HCT116 (cell line): Measurements from ENCODE around the gene KLK15. TPM values are rescaled to one million over a fixed set of nuclear protein-coding genes. Genes with fewer than 3 reads are reported as not detected.

Experiments used
- ATAC-seq: fragments of 200-7000 bp; cut with Tn5 transposase; 2 replicates; pipeline ENCODE4 v1.9.1; 2020; ENCODE audit warnings: mild to moderate bottlenecking, moderate library complexity
- BruUV-seq: library from RNA; stranded (reverse); fragments of 400-500 nt; replicated peaks from 2 replicates; lab custom pipeline; 2021; lab: Mats Ljungman, UMichigan
- CTCF ChIA-PET: fragments of 300-600 bp; sonication (Branson Sonifier 250); formaldehyde crosslinking; loops from one replicate; lab custom pipeline; 2021; ENCODE audit warnings: antibody characterized with exemption; lab: Charles Lee
- POLR2A ChIA-PET: fragments of 300-600, 350-600 bp; sonication (Branson Sonifier 250); formaldehyde crosslinking; loops from one replicate; lab custom pipeline; 2021; ENCODE audit warnings: antibody characterized with exemption; lab: Charles Lee
- RAD21 ChIA-PET, 2 experiments: fragments of 300-600 bp; sonication (Branson Sonifier 250); formaldehyde crosslinking; loops; one replicate each; lab custom pipeline; 2023; ENCODE audit warnings: low total read pairs in 2 of 2; ENCODE audit not compliant: uncharacterized antibody in 2 of 2, unreplicated experiment in 2 of 2, low non-redundant PET in 1 of 2; lab: Charles Lee
- DNase-seq: peaks from one replicate; pipeline ENCODE4 v3.0.0-alpha.2; 2010; ENCODE audit warnings: low read depth, low spot score
- H2AFZ ChIP-seq: fragments of 200-600 bp; shearing (Covaris generic), sonication (generic); 2 replicates; pipeline ENCODE4 v1.6.1; 2017; ENCODE audit warnings: low read depth, mixed run types, mixed read lengths, antibody characterized with exemption, low read length; ENCODE audit not compliant: poor library complexity, severe bottlenecking
- H3K27ac ChIP-seq: 2 replicates; pipeline ENCODE4 v1.5.1; 2012; ENCODE audit warnings: low read depth, low read length
- H3K27me3 ChIP-seq: fragments of 200-600 bp; sonication (generic); 2 replicates; pipeline ENCODE4 v1.6.1; 2016; ENCODE audit warnings: mixed run types, low read length, mixed read lengths; ENCODE audit not compliant: insufficient read depth
- H3K36me3 ChIP-seq, 2 experiments: fragments of 200-500 bp in 1 of 2; fragments of 200-600 bp in 1 of 2; sonication (Bioruptor generic) in 1 of 2; sonication (generic) in 1 of 2; 2 replicates each; pipeline versions ENCODE4 v1.5.1 to v1.6.1; 2014 to 2016; ENCODE audit warnings: low read length in 2 of 2, inconsistent platforms in 1 of 2, mixed read lengths in 1 of 2, mixed run types in 1 of 2; ENCODE audit not compliant: insufficient read depth in 2 of 2, control insufficient read depth in 1 of 2
- H3K4me1 ChIP-seq, 2 experiments: fragments of 200-600 bp in 1 of 2; sonication (generic) in 1 of 2; 2 replicates each; pipeline versions ENCODE4 v1.5.1 to v1.6.1; 2012 to 2017; ENCODE audit warnings: low read length in 2 of 2, inconsistent platforms in 1 of 2, mild to moderate bottlenecking in 1 of 2, mixed read lengths in 1 of 2, mixed run types in 1 of 2, moderate library complexity in 1 of 2; ENCODE audit not compliant: insufficient read depth in 2 of 2, control insufficient read depth in 1 of 2
- H3K4me2 ChIP-seq: fragments of 200-600 bp; sonication (generic); 2 replicates; pipeline ENCODE4 v1.6.1; 2017; ENCODE audit warnings: mixed run types, low read length, mixed read lengths
- H3K4me3 ChIP-seq, 2 experiments: fragments of 200-600 bp in 1 of 2; sonication (generic) in 1 of 2; replicated peaks in 1 of 2; 2 replicates each; pipeline ENCODE4 v1.5.1; 2011 to 2016; ENCODE audit warnings: low read length in 2 of 2, control low read depth in 1 of 2, low read depth in 1 of 2, mild to moderate bottlenecking in 1 of 2, mixed read lengths in 1 of 2, mixed run types in 1 of 2
- H3K79me2 ChIP-seq: fragments of 200-600 bp; sonication (generic); 2 replicates; pipeline ENCODE4 v1.6.1; 2017; ENCODE audit warnings: mild to moderate bottlenecking, mixed run types, low read length, moderate library complexity, mixed read lengths; ENCODE audit not compliant: insufficient read depth
- H3K9ac ChIP-seq: fragments of 200-600 bp; sonication (generic); 2 replicates; pipeline ENCODE4 v1.6.1; 2016; ENCODE audit warnings: low read length, mixed read lengths
- H3K9me2 ChIP-seq: fragments of 200-600 bp; sonication (generic), shearing (Covaris generic); 2 replicates; pipeline ENCODE4 v1.6.1; 2017; ENCODE audit warnings: mixed run types, mild to moderate bottlenecking, moderate library complexity; ENCODE audit not compliant: insufficient read depth
- H3K9me3 ChIP-seq, 2 experiments: fragments of 200-500 bp in 1 of 2; fragments of 200-600 bp in 1 of 2; sonication (Bioruptor generic) in 1 of 2; sonication (generic) in 1 of 2; 2 replicates each; pipeline ENCODE4 v1.6.1; 2014 to 2017; ENCODE audit warnings: low read length in 2 of 2, mixed read lengths in 2 of 2, inconsistent platforms in 1 of 2, low read depth in 1 of 2, mild to moderate bottlenecking in 1 of 2, mixed run types in 1 of 2, moderate library complexity in 1 of 2; ENCODE audit not compliant: control insufficient read depth in 1 of 2, insufficient read depth in 1 of 2
- H4K20me1 ChIP-seq: fragments of 200-600 bp; sonication (generic), shearing (Covaris generic); 2 replicates; pipeline ENCODE4 v1.6.1; 2017; ENCODE audit warnings: mixed run types, mild to moderate bottlenecking, moderate library complexity; ENCODE audit not compliant: insufficient read depth
- CTCF ChIP-seq, 3 experiments: fragments of 200-600 bp in 1 of 3; sonication (generic) in 1 of 3; IDR thresholded peaks in 2 of 3; conservative IDR thresholded peaks in 1 of 3; 2 replicates each; pipeline ENCODE4 v1.5.1; 2012 to 2017; ENCODE audit warnings: low read depth in 2 of 3, low read length in 2 of 3, antibody characterized with exemption in 1 of 3, borderline replicate concordance in 1 of 3, control low read depth in 1 of 3, mild to moderate bottlenecking in 1 of 3, mixed read lengths in 1 of 3, mixed run types in 1 of 3, moderate library complexity in 1 of 3; ENCODE audit not compliant: insufficient read depth in 1 of 3
- EZH2phosphoT487 ChIP-seq: fragments of 200-600 bp; IDR thresholded peaks from 2 replicates; pipeline ENCODE4 v1.6.1; 2018; ENCODE audit warnings: antibody characterized with exemption, borderline replicate concordance
- MAX ChIP-seq: IDR thresholded peaks from 2 replicates; pipeline ENCODE4 v1.6.1; 2012
- RAD21 ChIP-seq: IDR thresholded peaks from 2 replicates; pipeline ENCODE4 v1.6.1; 2012; ENCODE audit warnings: low read depth, mild to moderate bottlenecking
- TCF7L2 ChIP-seq: IDR thresholded peaks from 2 replicates; pipeline ENCODE4 v1.7.0; 2011; ENCODE audit warnings: borderline replicate concordance, inconsistent platforms; ENCODE audit not compliant: insufficient read depth, insufficient read length; ENCODE audit errors: extremely low read depth
- YY1 ChIP-seq: IDR thresholded peaks from 2 replicates; pipeline ENCODE4 v1.6.1; 2011; ENCODE audit warnings: low read length, low read depth, moderate library complexity, mild to moderate bottlenecking; ENCODE audit not compliant: insufficient replicate concordance; ENCODE audit errors: extremely low read depth
- intact Hi-C: fragments of 100-400 bp; cut with micrococcal nuclease; formaldehyde crosslinking; loops from 2 replicates; pipeline ENCODE4 v1.10.0; 2022
- total RNA-seq: library from RNA; stranded (reverse); gene quantifications from one replicate; pipeline ENCODE4 v1.2.1, GENCODE V29; 2021; ENCODE audit not compliant: unreplicated experiment

The KLK15 gene
- total RNA-seq, 1 experiment from 2014 or later, result not detected

GRCh38 chr19:50882188-50882587, 48.8 kb upstream of the KLK15 start:
- BruUV-seq, result no TSS peak
- ChIA-PET POLR2A (interaction anchor here (1.0 kb wide), 1 partner anchor 43 kb away, joined by 3 read pairs; no protein-coding TSS in a partner anchor), RAD21 (interaction anchor here in 1 of 2 experiments (0.9 kb wide), 1 partner anchor 40 kb away, joined by 4 read pairs; no protein-coding TSS in a partner anchor)
- H3K27ac ChIP-seq, result no peak overlapping the region
- H3K4me2 ChIP-seq, result no peak overlapping the region
- H4K20me1 ChIP-seq, result no peaks in the 10 kb centered on the region
- H3K27me3 ChIP-seq, result peaks cover 22% of the 10 kb centered on the region; the same call in 1 of the 2 replicates
- no peaks in the 10 kb centered on the region for H3K79me2 ChIP-seq
- DNase-seq, result no peak
- H3K36me3 ChIP-seq, result no peaks in the 10 kb centered on the region
- no peaks in the 10 kb centered on the region for H3K9me3 ChIP-seq
- no peak overlapping the region for H3K4me3 ChIP-seq
- H3K9ac ChIP-seq, result no peak overlapping the region
- TF ChIP-seq CTCF (IDR thresholded peaks at IDR 0.05 in 2 of 3, conservative IDR thresholded peaks at IDR 0.05 in 1 of 3; ENCODE audit: borderline replicate concordance in 1 of 3, insufficient read depth in 1 of 3, low read depth in 2 of 3, low read length in 2 of 3) (peak; percentile 19 to 42 (median 39); a peak in 3 of 6 replicates), MAX (no peak), RAD21 (peak; percentile 29; the same call in 1 of the 2 replicates), EZH2phosphoT487 (no peak), YY1 (no peak), TCF7L2 (no peak)
- TF ChIP-seq, all 23 proteins: peak for 2
- CTCF ChIA-PET, result no interaction called here
- peak; percentile 81 for ATAC-seq
- Histone ChIP-seq H3K4me1 (no peaks in the 10 kb centered on the region; a peak in 1 of 4 replicates), H3K9me2 (no peaks in the 10 kb centered on the region), H2AFZ (no peak overlapping the region)
- intact Hi-C loops, result no loop called here
